Left lung (tissue), 10 donors: ENCODE results near the gene OSBP2. TPM values are rescaled to one million over a fixed set of nuclear protein-coding genes. Genes with fewer than 3 reads are reported as not detected.

Experiments used
- ATAC-seq: fragments of 200-7000 bp; cut with Tn5 transposase; one replicate; pipeline ENCODE4 v1.9.1; 2020; ENCODE audit warnings: moderate library complexity
- DNase-seq, 4 donors: peaks; one replicate each; pipeline ENCODE4 v3.0.0-alpha.2; 2013 to 2020
- H3K27ac ChIP-seq, 2 donors: fragments of 200-600 bp; sonication (generic) in 1 of 2; one replicate each; pipeline versions ENCODE4 v1.5.0 to v1.8.0; 2020 to 2021
- H3K27me3 ChIP-seq, 2 donors: fragments of 200-600 bp; sonication (generic) in 1 of 2; one replicate each; pipeline versions ENCODE4 v1.5.0 to v1.8.0; 2020 to 2021
- H3K36me3 ChIP-seq, 2 donors: fragments of 200-600 bp; sonication (generic) in 1 of 2; one replicate each; pipeline versions ENCODE4 v1.5.0 to v1.8.0; 2020 to 2021
- H3K4me1 ChIP-seq, 2 donors: fragments of 200-600 bp; one replicate each; pipeline ENCODE4 v1.8.0; 2021
- H3K4me3 ChIP-seq, 2 donors: fragments of 200-600 bp; sonication (generic) in 1 of 2; one replicate each; pipeline versions ENCODE4 v1.5.0 to v1.8.0; 2020 to 2021; ENCODE audit warnings: mild to moderate bottlenecking in 1 of 2
- H3K9me3 ChIP-seq, 2 donors: fragments of 200-600 bp; sonication (generic) in 1 of 2; one replicate each; pipeline versions ENCODE4 v1.5.0 to v1.8.0; 2020 to 2021
- intact Hi-C, 2 donors: fragments of 100-400 bp; cut with DNase I; formaldehyde crosslinking; loops; one replicate each; pipeline versions ENCODE4 v1.11.2 to v1.14.2; 2022
- polyA plus RNA-seq, 6 donors: library from polyadenylated mRNA; unstranded; fragments of 120-200 nt; gene quantifications; one replicate each; pipeline ENCODE4 v1.2.1, GENCODE V29; 2013; ENCODE audit not compliant: insufficient read length in 6 of 6
- total RNA-seq, 2 donors: library from RNA; stranded (reverse); fragmentation: NEBNext Ultra II Directional; extraction: Animal tissue kit (Norgen Biotek cat#: 25700); gene quantifications; one replicate each; pipeline ENCODE4 v1.2.1, GENCODE V29; 2021
- TF ChIP-seq, protein P1 (sequence below), 2 donors: fragments of 200-600 bp; sonication (generic) in 1 of 2; IDR thresholded peaks; one replicate each; pipeline versions ENCODE4 v1.5.0 to v1.8.0; 2021; ENCODE audit warnings: antibody characterized with exemption in 2 of 2
- donor health status: DM: no; HTN: yes; CAD: no.
- donor health status: DM: no; HTN: no; CAD: no.

OSBP2 gene
- total and polyA plus RNA-seq, 8 donors = 4.0 to 21.0 (median 15.8) TPM

- H3K9me3 ChIP-seq = no peaks in the 10 kb centered on the region
- peaks cover 0 to 85% of the 10 kb centered on the region in 2 donors for H3K36me3 ChIP-seq
- H3K27ac ChIP-seq = no peak overlapping the region
- H3K4me1 ChIP-seq = peaks cover 0 to 9% of the 10 kb centered on the region in 2 donors
- ATAC-seq (peak; percentile 79), DNase-seq (peak in 2 of 4 donors; percentile 48 to 68)
- H3K27me3 ChIP-seq = no peaks in the 10 kb centered on the region
- no peak overlapping the region for H3K4me3 ChIP-seq
- TF ChIP-seq, protein P1, sequence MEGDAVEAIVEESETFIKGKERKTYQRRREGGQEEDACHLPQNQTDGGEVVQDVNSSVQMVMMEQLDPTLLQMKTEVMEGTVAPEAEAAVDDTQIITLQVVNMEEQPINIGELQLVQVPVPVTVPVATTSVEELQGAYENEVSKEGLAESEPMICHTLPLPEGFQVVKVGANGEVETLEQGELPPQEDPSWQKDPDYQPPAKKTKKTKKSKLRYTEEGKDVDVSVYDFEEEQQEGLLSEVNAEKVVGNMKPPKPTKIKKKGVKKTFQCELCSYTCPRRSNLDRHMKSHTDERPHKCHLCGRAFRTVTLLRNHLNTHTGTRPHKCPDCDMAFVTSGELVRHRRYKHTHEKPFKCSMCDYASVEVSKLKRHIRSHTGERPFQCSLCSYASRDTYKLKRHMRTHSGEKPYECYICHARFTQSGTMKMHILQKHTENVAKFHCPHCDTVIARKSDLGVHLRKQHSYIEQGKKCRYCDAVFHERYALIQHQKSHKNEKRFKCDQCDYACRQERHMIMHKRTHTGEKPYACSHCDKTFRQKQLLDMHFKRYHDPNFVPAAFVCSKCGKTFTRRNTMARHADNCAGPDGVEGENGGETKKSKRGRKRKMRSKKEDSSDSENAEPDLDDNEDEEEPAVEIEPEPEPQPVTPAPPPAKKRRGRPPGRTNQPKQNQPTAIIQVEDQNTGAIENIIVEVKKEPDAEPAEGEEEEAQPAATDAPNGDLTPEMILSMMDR (IDR thresholded peaks at IDR 0.05) = peak in 1 of 2 donors; percentile 39
- intact Hi-C loops = loop anchor here (5.0 to 10.0 kb wide), 2 partner anchors 137 to 139 kb away; partner anchors contain the start of gene SMTN (in 1 of the 2)
Observed at GRCh38 chr22:30947816-30948454, 253.3 kb downstream of the OSBP2 start.

GRCh38 chr22:30948930-30949342, 254.3 kb downstream of the OSBP2 start:
- TF ChIP-seq, protein P1 (IDR thresholded peaks at IDR 0.05) = no peak
- Histone ChIP-seq H3K9me3 (no peaks in the 10 kb centered on the region), H3K27ac (no peak overlapping the region), H3K4me1 (peaks cover 0 to 9% of the 10 kb centered on the region in 2 donors), H3K27me3 (no peaks in the 10 kb centered on the region), H3K4me3 (no peak overlapping the region), H3K36me3 (peaks cover 0 to 75% of the 10 kb centered on the region in 2 donors)
- ATAC-seq (no peak), DNase-seq (no peak)
- intact Hi-C loops = loop anchor here (5.0 to 10.0 kb wide), 2 partner anchors 136 to 138 kb away; partner anchors contain the start of gene SMTN (in 1 of the 2)

DNA sequence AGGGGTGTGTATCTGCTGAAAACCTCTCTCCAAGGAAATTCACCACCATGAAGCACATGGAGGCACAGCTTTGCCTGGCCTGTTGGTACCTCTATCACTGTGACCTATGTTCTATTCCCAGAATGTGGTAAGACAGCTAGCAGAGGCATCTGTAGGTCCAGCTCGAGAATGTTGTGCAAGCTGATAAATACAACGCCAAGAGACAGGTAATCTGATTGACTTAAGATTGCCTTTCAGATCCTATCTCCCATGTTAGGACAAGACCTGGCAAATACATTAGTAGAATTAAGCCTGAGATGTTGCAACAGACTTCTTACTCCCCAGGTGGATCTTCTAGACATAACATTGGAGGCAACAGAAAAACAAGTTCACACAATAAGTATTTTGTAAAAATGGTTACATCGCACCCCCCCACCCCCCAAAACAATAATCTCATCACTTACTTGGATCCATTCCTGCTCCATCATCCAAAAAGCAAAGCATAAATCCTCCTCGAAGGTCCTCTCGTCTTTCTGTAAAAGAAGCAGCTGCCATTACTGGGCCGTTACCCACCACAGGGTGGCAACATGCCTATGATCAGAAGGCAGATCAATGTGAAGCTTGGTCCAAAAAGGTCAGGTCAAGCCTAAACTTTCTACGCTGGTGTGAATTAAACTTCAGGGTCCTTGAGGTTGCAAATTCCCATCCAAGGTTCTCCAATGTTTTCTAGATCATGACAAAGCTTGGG, 255.4 kb downstream of the OSBP2 start:
- H3K27me3 ChIP-seq = no peaks in the 10 kb centered on the region
- no peaks in the 10 kb centered on the region for H3K9me3 ChIP-seq
- H3K4me1 ChIP-seq = peaks cover 0 to 9% of the 10 kb centered on the region in 2 donors
- intact Hi-C loops = loop anchor here (5.0 to 10.0 kb wide), 2 partner anchors 135 to 137 kb away; partner anchors contain the start of gene SMTN (in 1 of the 2)
- ATAC-seq (no peak), DNase-seq (no peak)
- TF ChIP-seq, protein P1 (IDR thresholded peaks at IDR 0.05) = no peak
- H3K36me3 ChIP-seq = peaks cover 3 to 68% of the 10 kb centered on the region in 2 donors
- H3K4me3 ChIP-seq = no peak overlapping the region
- H3K27ac ChIP-seq = no peak overlapping the region

GRCh38 chr22:30953206-30953605, 258.5 kb downstream of the OSBP2 start:
- H3K9me3 ChIP-seq = no peaks in the 10 kb centered on the region
- no peak overlapping the region for H3K4me3 ChIP-seq
- DNase-seq (no peak), ATAC-seq (no peak)
- no peak overlapping the region for H3K27ac ChIP-seq
- peaks cover 0 to 9% of the 10 kb centered on the region in 2 donors for H3K4me1 ChIP-seq
- intact Hi-C loops = no loop called here
- peaks cover 3 to 45% of the 10 kb centered on the region in 2 donors for H3K36me3 ChIP-seq
- TF ChIP-seq, protein P1 (IDR thresholded peaks at IDR 0.05) = no peak
- H3K27me3 ChIP-seq = no peaks in the 10 kb centered on the region

DNA sequence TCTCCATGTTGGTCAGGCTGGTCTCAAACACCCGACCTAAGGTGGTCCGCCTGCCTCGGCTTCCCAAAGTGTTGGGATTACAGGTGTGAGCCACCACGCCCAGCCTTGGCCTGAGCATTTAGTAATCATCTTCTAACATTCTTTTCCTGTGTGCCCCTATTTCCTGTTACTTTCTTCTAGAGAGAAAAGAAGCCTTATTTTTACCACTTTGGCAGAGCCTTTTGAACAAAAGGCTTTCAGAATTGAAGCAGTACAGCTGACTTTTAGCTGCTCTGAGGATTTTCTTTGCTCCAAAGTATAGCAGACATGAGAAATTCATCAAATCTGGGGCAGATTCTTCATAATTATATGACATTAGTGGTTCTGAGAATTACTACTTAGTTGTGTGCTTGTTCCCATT, 260.5 kb downstream of the OSBP2 start:
- H3K9me3 ChIP-seq = no peaks in the 10 kb centered on the region
- H3K4me1 ChIP-seq = peaks cover 0 to 9% of the 10 kb centered on the region in 2 donors
- ATAC-seq (no peak), DNase-seq (no peak)
- TF ChIP-seq, protein P1 (IDR thresholded peaks at IDR 0.05) = no peak
- H3K27me3 ChIP-seq = no peaks in the 10 kb centered on the region
- intact Hi-C loops = no loop called here
- H3K4me3 ChIP-seq = no peak overlapping the region
- H3K36me3 ChIP-seq = peaks cover 3 to 25% of the 10 kb centered on the region in 2 donors
- no peak overlapping the region for H3K27ac ChIP-seq
